Measurements from ENCODE around the gene FLT3. TPM values are rescaled to one million over a fixed set of nuclear protein-coding genes. Genes with fewer than 3 reads are reported as not detected.

Gene FLT3
- total RNA-seq, 4 donors from 2014 or later: 0.06 to 1.8 (median 0.53) TPM

- no peaks in the 10 kb centered on the region for H3K4me1 ChIP-seq
- intact Hi-C loops (cut with DNase I): no loop called here
These were observed 45.0 kb downstream of the FLT3 start for GRCh38 chr13:28055357-28055756.

GRCh38 chr13:28052945-28053344, 47.4 kb downstream of the FLT3 start:
- intact Hi-C loops (cut with DNase I): no loop called here
- no peak overlapping the region for H3K4me3 ChIP-seq
- DNase-seq (ENCODE audit: extremely low spot score): no peak
- no peak overlapping the region for H3K27ac ChIP-seq (replicated peaks in 1 of 4)
- no peak for TF ChIP-seq POLR2AphosphoS5 (IDR thresholded peaks at IDR 0.05)
- TF ChIP-seq CTCF (IDR thresholded peaks at IDR 0.05): no peak
- no peak for TF ChIP-seq POLR2A (IDR thresholded peaks at IDR 0.05; ENCODE audit: low read depth)
- H3K4me1 ChIP-seq: no peaks in the 10 kb centered on the region
- no peaks in the 10 kb centered on the region for H3K9me3 ChIP-seq
- peaks cover 0 to 19% (median 0%) of the 10 kb centered on the region in 4 donors for H3K27me3 ChIP-seq
- H3K36me3 ChIP-seq: no peaks in the 10 kb centered on the region

More at GRCh38 chr13:28055357-28055756, 45.0 kb downstream of the FLT3 start:
- TF ChIP-seq EP300 (IDR thresholded peaks at IDR 0.05) (no peak), CTCF (IDR thresholded peaks at IDR 0.05) (no peak), POLR2A (IDR thresholded peaks at IDR 0.05; ENCODE audit: low read depth) (no peak), POLR2AphosphoS5 (IDR thresholded peaks at IDR 0.05) (no peak)
- H3K36me3 ChIP-seq: no peaks in the 10 kb centered on the region
- peaks cover 0 to 24% (median 0%) of the 10 kb centered on the region in 4 donors for H3K27me3 ChIP-seq
- no peak overlapping the region for H3K27ac ChIP-seq (replicated peaks in 1 of 4)
- H3K4me3 ChIP-seq: no peak overlapping the region
- no peak for DNase-seq (ENCODE audit: extremely low spot score)
- 30% methylated on average over 2 of the region's 2 CpGs for WGBS
- H3K9me3 ChIP-seq: no peaks in the 10 kb centered on the region

- no peaks in the 10 kb centered on the region for H3K36me3 ChIP-seq
- intact Hi-C loops (cut with DNase I): no loop called here
- no peaks in the 10 kb centered on the region for H3K9me3 ChIP-seq
- H3K4me1 ChIP-seq: no peaks in the 10 kb centered on the region
- WGBS: 43% methylated on average over 7 of the region's 7 CpGs
- H3K4me3 ChIP-seq: no peak overlapping the region
- H3K27ac ChIP-seq (replicated peaks in 1 of 4): no peak overlapping the region
- TF ChIP-seq POLR2A (IDR thresholded peaks at IDR 0.05; ENCODE audit: low read depth) (no peak), CTCF (IDR thresholded peaks at IDR 0.05) (no peak), POLR2AphosphoS5 (IDR thresholded peaks at IDR 0.05) (no peak), EP300 (IDR thresholded peaks at IDR 0.05) (no peak)
- DNase-seq (ENCODE audit: extremely low spot score): no peak
- H3K27me3 ChIP-seq: peaks cover 0 to 13% (median 0%) of the 10 kb centered on the region in 4 donors
These were observed 50.2 kb downstream of the FLT3 start for GRCh38 chr13:28049880-28050875.

GRCh38 chr13:28049215-28049614, 51.2 kb downstream of the FLT3 start:
- Histone ChIP-seq H3K9me3 (no peaks in the 10 kb centered on the region), H3K4me1 (no peaks in the 10 kb centered on the region), H3K4me3 (no peak overlapping the region), H3K36me3 (no peaks in the 10 kb centered on the region), H3K27me3 (peaks cover 0 to 21% (median 0%) of the 10 kb centered on the region in 4 donors), H3K27ac (replicated peaks in 1 of 4) (no peak overlapping the region)
- intact Hi-C loops (cut with DNase I): no loop called here
- WGBS: 61% methylated on average over 5 of the region's 5 CpGs
- no peak for DNase-seq (ENCODE audit: extremely low spot score)
- TF ChIP-seq CTCF (IDR thresholded peaks at IDR 0.05): no peak
- no peak for TF ChIP-seq POLR2A (IDR thresholded peaks at IDR 0.05; ENCODE audit: low read depth)
- TF ChIP-seq EP300 (IDR thresholded peaks at IDR 0.05): no peak
- TF ChIP-seq POLR2AphosphoS5 (IDR thresholded peaks at IDR 0.05): no peak

Measured in esophagus muscularis mucosa (tissue), 4 donors.